ENCODE measurements around the gene BARX1.

- no peak for TF ChIP-seq CTCF (IDR thresholded peaks at IDR 0.05)
- no peak for TF ChIP-seq EP300 (IDR thresholded peaks at IDR 0.05)
- no peak for TF ChIP-seq POLR2A (IDR thresholded peaks at IDR 0.05)
These were observed 20.1 kb upstream of the BARX1 start for GRCh38 chr9:93975262-93975661.

Measured in ovary (tissue), 3 donors.